ENCODE measurements around the gene ERG. TPM values are rescaled to one million over a fixed set of nuclear protein-coding genes. Genes with fewer than 3 reads are reported as not detected.

The ERG gene
- total RNA-seq, 3 donors from 2014 or later: 4.0 to 8.4 (median 4.3) TPM

GRCh38 chr21:38524168-38525153 is 26.2 kb upstream of the ERG start:
- Histone ChIP-seq H3K9me3 (no peaks in the 10 kb centered on the region), H3K4me3 (no peak overlapping the region), H3K4me1 (ENCODE audit: low read depth) (peaks cover 5% of the 10 kb centered on the region), H3K36me3 (ENCODE audit: low read depth) (no peaks in the 10 kb centered on the region)
- intact Hi-C loops (cut with DNase I, micrococcal nuclease): no loop called here
- DNase-seq (no peak), ATAC-seq (no peak)
- no peak for TF ChIP-seq CTCF (IDR thresholded peaks at IDR 0.05)

- Histone ChIP-seq H3K4me1 (ENCODE audit: low read depth) (no peaks in the 10 kb centered on the region), H3K9me3 (no peaks in the 10 kb centered on the region), H3K36me3 (ENCODE audit: low read depth) (no peaks in the 10 kb centered on the region), H3K4me3 (no peak overlapping the region)
- no peak for TF ChIP-seq CTCF (IDR thresholded peaks at IDR 0.05)
- intact Hi-C loops (cut with DNase I, micrococcal nuclease): no loop called here
- no peak for DNase-seq
- no peak for ATAC-seq
Measured at GRCh38 chr21:38520511-38520910, 22.2 kb upstream of the ERG start.

GRCh38 chr21:38511662-38512243 is 13.5 kb upstream of the ERG start:
- Histone ChIP-seq H3K4me1 (ENCODE audit: low read depth) (peaks cover 4% of the 10 kb centered on the region), H3K9me3 (no peaks in the 10 kb centered on the region), H3K36me3 (ENCODE audit: low read depth) (no peaks in the 10 kb centered on the region), H3K4me3 (no peak overlapping the region)
- intact Hi-C loops (cut with DNase I, micrococcal nuclease): no loop called here
- peak; percentile 41 for ATAC-seq
- no peak for DNase-seq
- TF ChIP-seq CTCF (IDR thresholded peaks at IDR 0.05): no peak

GRCh38 chr21:38511198-38511597 is 12.9 kb upstream of the ERG start:
- Histone ChIP-seq H3K36me3 (ENCODE audit: low read depth) (no peaks in the 10 kb centered on the region), H3K9me3 (no peaks in the 10 kb centered on the region), H3K4me3 (no peak overlapping the region), H3K4me1 (ENCODE audit: low read depth) (peaks cover 4% of the 10 kb centered on the region)
- intact Hi-C loops (cut with DNase I, micrococcal nuclease): no loop called here
- no peak for TF ChIP-seq CTCF (IDR thresholded peaks at IDR 0.05)
- no peak for ATAC-seq
- DNase-seq: no peak

GRCh38 chr21:38507374-38507942 is 9.2 kb upstream of the ERG start:
- Histone ChIP-seq H3K4me1 (ENCODE audit: low read depth) (peaks cover 4% of the 10 kb centered on the region), H3K9me3 (no peaks in the 10 kb centered on the region), H3K4me3 (no peak overlapping the region), H3K36me3 (ENCODE audit: low read depth) (no peaks in the 10 kb centered on the region)
- TF ChIP-seq CTCF (IDR thresholded peaks at IDR 0.05): no peak
- DNase-seq (peak in 1 of 3 donors; percentile 42), ATAC-seq (peak; percentile 40)
- intact Hi-C loops (cut with DNase I, micrococcal nuclease): loop anchor here (10.0 kb wide), 2 partner anchors 617 to 627 kb away; no protein-coding TSS in a partner anchor

Data from mucosa of descending colon (tissue), 3 donors.